GM23338 (cell line): Measurements from ENCODE around the gene CPNE6. TPM values are rescaled to one million over a fixed set of nuclear protein-coding genes. Genes with fewer than 3 reads are reported as not detected.

ENCODE experiments used
- ATAC-seq: fragments of 200-7000 bp; cut with Tn5 transposase; 3 replicates; pipeline ENCODE4 v1.9.1; 2020
- DNase-seq: peaks from one replicate; pipeline ENCODE4 v3.0.0-alpha.2; 2015; ENCODE audit warnings: low spot score
- H2AFZ ChIP-seq: fragments of 200-600 bp; sonication (generic); 2 replicates; pipeline ENCODE4 v1.8.0; 2016; ENCODE audit warnings: antibody characterized with exemption, mild to moderate bottlenecking, moderate library complexity
- H3F3A ChIP-seq: fragments of 200-600 bp; sonication (generic); replicated peaks from 2 replicates; pipeline ENCODE4 v1.8.0; 2017; ENCODE audit warnings: antibody characterized with exemption, mixed run types, low read depth
- H3K27ac ChIP-seq: fragments of 200-600 bp; sonication (generic); 2 replicates; pipeline ENCODE4 v1.6.1; 2016; ENCODE audit warnings: low read depth
- H3K27me3 ChIP-seq: fragments of 200-600 bp; sonication (generic); 2 replicates; pipeline ENCODE4 v1.8.0; 2016; ENCODE audit warnings: mild to moderate bottlenecking, mixed run types, moderate library complexity; ENCODE audit not compliant: insufficient read depth
- H3K36me3 ChIP-seq: fragments of 200-600 bp; sonication (generic); 2 replicates; pipeline ENCODE4 v1.8.0; 2016; ENCODE audit warnings: mild to moderate bottlenecking; ENCODE audit not compliant: insufficient read depth
- H3K4me1 ChIP-seq: fragments of 200-600 bp; sonication (generic); 2 replicates; pipeline ENCODE4 v1.8.0; 2016; ENCODE audit warnings: mild to moderate bottlenecking, moderate library complexity; ENCODE audit not compliant: insufficient read depth
- H3K4me2 ChIP-seq: fragments of 200-600 bp; sonication (generic); 2 replicates; pipeline ENCODE4 v1.7.1; 2017; ENCODE audit warnings: mixed run types
- H3K4me3 ChIP-seq: fragments of 200-600 bp; sonication (generic); 2 replicates; pipeline ENCODE4 v1.6.1; 2016; ENCODE audit warnings: mixed run types
- H3K79me2 ChIP-seq: fragments of 200-600 bp; sonication (generic); replicated peaks from 2 replicates; pipeline ENCODE4 v1.8.0; 2017; ENCODE audit warnings: mild to moderate bottlenecking; ENCODE audit not compliant: insufficient read depth
- H3K9me2 ChIP-seq: fragments of 200-600 bp; sonication (generic); 2 replicates; pipeline ENCODE4 v1.8.0; 2017; ENCODE audit not compliant: insufficient read depth
- H4K20me1 ChIP-seq: fragments of 200-600 bp; sonication (generic); replicated peaks from 2 replicates; pipeline ENCODE4 v1.8.0; 2017; ENCODE audit warnings: mild to moderate bottlenecking; ENCODE audit not compliant: insufficient read depth
- H3K27ac Mint-ChIP-seq: 2 replicates; pipeline ENCODE4 v1.8.0; 2020; ENCODE audit warnings: inconsistent platforms, mild to moderate bottlenecking, moderate library complexity, mixed read lengths
- H3K27me3 Mint-ChIP-seq: 3 replicates; pipeline ENCODE4 v1.8.0; 2022; ENCODE audit warnings: low read depth, mild to moderate bottlenecking, moderate library complexity, mixed read lengths, inconsistent platforms; ENCODE audit not compliant: insufficient read depth, poor library complexity
- H3K36me3 Mint-ChIP-seq: 3 replicates; pipeline ENCODE4 v1.8.0; 2021; ENCODE audit warnings: low read depth, mild to moderate bottlenecking, inconsistent platforms, moderate library complexity, mixed read lengths
- H3K4me1 Mint-ChIP-seq: 3 replicates; pipeline ENCODE4 v1.8.0; 2020; ENCODE audit warnings: mild to moderate bottlenecking, inconsistent platforms, mixed read lengths
- H3K4me3 Mint-ChIP-seq: 3 replicates; pipeline ENCODE4 v1.8.0; 2021; ENCODE audit warnings: moderate library complexity, mild to moderate bottlenecking, inconsistent platforms, mixed read lengths
- H3K9me3 Mint-ChIP-seq: 3 replicates; pipeline ENCODE4 v1.8.0; 2020; ENCODE audit warnings: moderate library complexity, mild to moderate bottlenecking, inconsistent platforms, mixed read lengths
- EZH2 ChIP-seq: fragments of 200-600 bp; sonication (generic); IDR thresholded peaks from one replicate; pipeline ENCODE4 v1.8.0; 2017; ENCODE audit warnings: antibody characterized with exemption, mild to moderate bottlenecking, low read depth; ENCODE audit not compliant: unreplicated experiment
- EZH2phosphoT487 ChIP-seq: fragments of 200-600 bp; sonication (generic); IDR thresholded peaks from one replicate; pipeline ENCODE4 v1.8.1; 2018; ENCODE audit warnings: antibody characterized with exemption; ENCODE audit not compliant: unreplicated experiment
- JUNB ChIP-seq: IDR thresholded peaks from one replicate; pipeline ENCODE4 v1.6.1; 2016; ENCODE audit warnings: antibody characterized with exemption; ENCODE audit not compliant: unreplicated experiment
- NANOG ChIP-seq: IDR thresholded peaks from 2 replicates; pipeline ENCODE4 v1.6.1; 2016; ENCODE audit warnings: antibody characterized with exemption, borderline replicate concordance
- POLR2AphosphoS5 ChIP-seq: IDR thresholded peaks from 2 replicates; pipeline ENCODE4 v1.6.1; 2016; ENCODE audit warnings: antibody characterized with exemption, low read depth
- ZNF114 ChIP-seq: fragments of 250-450 bp; sonication (Bioruptor Pico); IDR thresholded peaks from 2 replicates; pipeline ENCODE4 v1.5.0; 2020; ENCODE audit warnings: mild to moderate bottlenecking, moderate library complexity
- polyA plus RNA-seq: library from polyadenylated mRNA; unstranded; fragments of >200 nt; fragmentation: Nextera tagmentation; extraction: Ambion mirVana; gene quantifications from 2 replicates; pipeline ENCODE4 v1.2.1, GENCODE V29; 2016
- total RNA-seq: library from RNA; depleted of rRNA; stranded (reverse); fragments of >200 nt; shearing (Covaris generic); gene quantifications from 2 replicates; pipeline ENCODE4 v1.2.3, GENCODE V29; 2014
- TF ChIP-seq, protein P1 (sequence below), 2 experiments: fragments of 200-600 bp in 1 of 2; sonication (generic) in 1 of 2; conservative IDR thresholded peaks; 2 replicates each; pipeline versions ENCODE4 v1.5.1 to v1.6.1; 2016 to 2017; ENCODE audit warnings: antibody characterized with exemption in 2 of 2, low read depth in 2 of 2, mild to moderate bottlenecking in 2 of 2, moderate library complexity in 1 of 2
- TF ChIP-seq, protein P2 (sequence below): IDR thresholded peaks from one replicate; pipeline ENCODE4 v1.6.1; 2018; ENCODE audit warnings: antibody characterized with exemption; ENCODE audit not compliant: unreplicated experiment

The CPNE6 gene
- total and polyA plus RNA-seq, 2 experiments from 2014 or later = 0.16 TPM; not detected in 1

DNA sequence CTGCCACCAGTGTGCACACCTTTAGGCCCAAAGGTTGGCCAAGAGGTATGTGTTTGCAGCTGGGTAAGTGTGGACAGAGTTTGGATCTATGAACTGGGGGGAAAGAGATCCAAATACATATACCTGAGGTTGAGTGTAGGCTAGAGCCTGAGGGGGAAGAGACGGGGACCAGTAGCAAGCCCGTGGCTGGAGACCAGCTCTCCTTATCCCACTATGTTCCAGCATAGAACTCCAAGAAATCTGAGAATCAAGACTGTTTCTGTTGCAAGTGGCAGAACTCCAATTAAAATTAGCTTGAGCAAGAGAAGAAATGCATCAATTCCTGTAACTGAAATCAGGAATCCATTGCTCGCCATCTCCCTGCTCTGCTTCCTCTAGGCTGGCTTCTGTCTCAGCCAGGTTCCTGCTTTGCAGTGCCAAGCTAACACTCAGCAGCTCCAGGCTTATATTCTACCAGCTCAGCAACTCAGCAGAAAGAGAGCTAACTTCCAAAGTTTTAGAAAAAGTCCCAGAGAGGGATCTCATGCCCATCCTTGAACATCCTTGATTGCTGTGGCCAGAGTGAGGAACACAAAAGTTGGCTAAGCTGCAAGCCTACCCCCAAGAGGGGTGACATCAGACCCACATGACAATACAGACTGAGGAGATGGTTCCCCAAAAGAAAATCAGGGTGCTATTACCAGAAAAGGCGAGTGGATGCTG is 21.3 kb downstream of the CPNE6 start:
- peaks cover 3% of the 10 kb centered on the region; the same call in 2 of the 3 replicates for H3K9me3 Mint-ChIP-seq
- TF ChIP-seq, protein P1, sequence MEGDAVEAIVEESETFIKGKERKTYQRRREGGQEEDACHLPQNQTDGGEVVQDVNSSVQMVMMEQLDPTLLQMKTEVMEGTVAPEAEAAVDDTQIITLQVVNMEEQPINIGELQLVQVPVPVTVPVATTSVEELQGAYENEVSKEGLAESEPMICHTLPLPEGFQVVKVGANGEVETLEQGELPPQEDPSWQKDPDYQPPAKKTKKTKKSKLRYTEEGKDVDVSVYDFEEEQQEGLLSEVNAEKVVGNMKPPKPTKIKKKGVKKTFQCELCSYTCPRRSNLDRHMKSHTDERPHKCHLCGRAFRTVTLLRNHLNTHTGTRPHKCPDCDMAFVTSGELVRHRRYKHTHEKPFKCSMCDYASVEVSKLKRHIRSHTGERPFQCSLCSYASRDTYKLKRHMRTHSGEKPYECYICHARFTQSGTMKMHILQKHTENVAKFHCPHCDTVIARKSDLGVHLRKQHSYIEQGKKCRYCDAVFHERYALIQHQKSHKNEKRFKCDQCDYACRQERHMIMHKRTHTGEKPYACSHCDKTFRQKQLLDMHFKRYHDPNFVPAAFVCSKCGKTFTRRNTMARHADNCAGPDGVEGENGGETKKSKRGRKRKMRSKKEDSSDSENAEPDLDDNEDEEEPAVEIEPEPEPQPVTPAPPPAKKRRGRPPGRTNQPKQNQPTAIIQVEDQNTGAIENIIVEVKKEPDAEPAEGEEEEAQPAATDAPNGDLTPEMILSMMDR (conservative IDR thresholded peaks at IDR 0.05; ENCODE audit: low read depth in 2 of 2) = no peak
- TF ChIP-seq, protein P2, sequence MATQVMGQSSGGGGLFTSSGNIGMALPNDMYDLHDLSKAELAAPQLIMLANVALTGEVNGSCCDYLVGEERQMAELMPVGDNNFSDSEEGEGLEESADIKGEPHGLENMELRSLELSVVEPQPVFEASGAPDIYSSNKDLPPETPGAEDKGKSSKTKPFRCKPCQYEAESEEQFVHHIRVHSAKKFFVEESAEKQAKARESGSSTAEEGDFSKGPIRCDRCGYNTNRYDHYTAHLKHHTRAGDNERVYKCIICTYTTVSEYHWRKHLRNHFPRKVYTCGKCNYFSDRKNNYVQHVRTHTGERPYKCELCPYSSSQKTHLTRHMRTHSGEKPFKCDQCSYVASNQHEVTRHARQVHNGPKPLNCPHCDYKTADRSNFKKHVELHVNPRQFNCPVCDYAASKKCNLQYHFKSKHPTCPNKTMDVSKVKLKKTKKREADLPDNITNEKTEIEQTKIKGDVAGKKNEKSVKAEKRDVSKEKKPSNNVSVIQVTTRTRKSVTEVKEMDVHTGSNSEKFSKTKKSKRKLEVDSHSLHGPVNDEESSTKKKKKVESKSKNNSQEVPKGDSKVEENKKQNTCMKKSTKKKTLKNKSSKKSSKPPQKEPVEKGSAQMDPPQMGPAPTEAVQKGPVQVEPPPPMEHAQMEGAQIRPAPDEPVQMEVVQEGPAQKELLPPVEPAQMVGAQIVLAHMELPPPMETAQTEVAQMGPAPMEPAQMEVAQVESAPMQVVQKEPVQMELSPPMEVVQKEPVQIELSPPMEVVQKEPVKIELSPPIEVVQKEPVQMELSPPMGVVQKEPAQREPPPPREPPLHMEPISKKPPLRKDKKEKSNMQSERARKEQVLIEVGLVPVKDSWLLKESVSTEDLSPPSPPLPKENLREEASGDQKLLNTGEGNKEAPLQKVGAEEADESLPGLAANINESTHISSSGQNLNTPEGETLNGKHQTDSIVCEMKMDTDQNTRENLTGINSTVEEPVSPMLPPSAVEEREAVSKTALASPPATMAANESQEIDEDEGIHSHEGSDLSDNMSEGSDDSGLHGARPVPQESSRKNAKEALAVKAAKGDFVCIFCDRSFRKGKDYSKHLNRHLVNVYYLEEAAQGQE = no peak
- TF ChIP-seq EZH2 = no peak
- no peak for TF ChIP-seq JUNB
- no peak for TF ChIP-seq EZH2phosphoT487
- TF ChIP-seq NANOG = no peak
- TF ChIP-seq ZNF114 (CRISPR knock-in tag) = no peak
- no peak for TF ChIP-seq POLR2AphosphoS5
- Histone ChIP-seq H3K27me3 (no peaks in the 10 kb centered on the region), H3K36me3 (no peaks in the 10 kb centered on the region), H3K27ac (no peak overlapping the region; the same call in 1 of the 2 replicates), H3F3A (peaks cover 15% of the 10 kb centered on the region), H3K9me2 (peaks cover 8% of the 10 kb centered on the region), H2AFZ (no peak overlapping the region), H3K4me2 (peak overlapping the region; percentile 73), H3K4me1 (peaks cover 18% of the 10 kb centered on the region), H4K20me1 (0 out of 2 replicates have a peak, but pooled peaks cover under 1% of the 10 kb centered on the region), H3K4me3 (no peak overlapping the region), H3K79me2 (peaks cover 22% of the 10 kb centered on the region)
- peaks cover 37% of the 10 kb centered on the region for H3K36me3 Mint-ChIP-seq
- H3K4me1 Mint-ChIP-seq = peaks cover 38% of the 10 kb centered on the region
- peaks cover 24% of the 10 kb centered on the region for H3K27me3 Mint-ChIP-seq
- DNase-seq = no peak
- peak overlapping the region; percentile 66; the same call in 1 of the 3 replicates for H3K4me3 Mint-ChIP-seq
- ATAC-seq = no peak
- H3K27ac Mint-ChIP-seq = peak overlapping the region; percentile 100
